SU-DHL-6 (cell line): ENCODE data around the gene CSK.

Experiments
- EZH2phosphoT487 ChIP-seq: fragments of 200-600 bp; sonication (generic), shearing (Covaris generic); conservative IDR thresholded peaks from 2 replicates; pipeline ENCODE4 v1.6.1; 2018; ENCODE audit warnings: mild to moderate bottlenecking, antibody characterized with exemption, low read length, moderate library complexity, mixed read lengths
- TF ChIP-seq, protein P1 (sequence below): fragments of 200-600 bp; sonication (generic); IDR thresholded peaks from one replicate; pipeline ENCODE4 v1.5.1; 2017; ENCODE audit warnings: antibody characterized with exemption, mild to moderate bottlenecking, low read length, moderate library complexity; ENCODE audit not compliant: insufficient read depth, poor library complexity, severe bottlenecking

DNA sequence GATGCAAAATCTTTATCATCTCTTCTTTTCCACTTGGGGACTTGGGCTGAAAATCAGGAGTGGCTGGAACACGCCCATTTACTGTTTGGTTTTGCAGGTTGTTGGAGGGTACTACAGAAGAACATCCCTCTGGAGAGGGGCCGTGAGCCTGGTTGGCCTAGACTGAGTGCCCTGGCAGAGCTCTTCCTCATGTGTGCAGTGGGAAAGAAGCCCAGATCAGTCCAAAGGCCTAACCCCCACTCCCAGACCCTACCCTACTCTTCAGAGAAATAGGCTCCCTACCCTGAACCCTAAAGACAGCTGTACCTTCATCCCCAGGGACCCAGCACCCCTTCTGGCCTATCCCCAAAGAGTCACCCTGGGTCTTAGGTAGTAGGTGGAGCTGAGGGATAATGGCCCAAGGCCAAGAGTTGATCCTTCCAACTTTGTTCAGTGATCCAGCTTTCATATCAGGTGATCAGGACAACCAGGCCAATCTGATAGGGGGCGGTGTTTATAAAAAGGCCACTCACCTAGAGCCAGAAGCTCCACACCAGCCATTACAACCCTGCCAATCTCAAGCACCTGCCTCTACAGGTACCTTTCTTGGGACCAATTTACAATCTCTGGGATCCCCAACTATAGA, 33.4 kb upstream of the CSK start, which contains the start of gene CYP1A2:
- TF ChIP-seq, protein P1, sequence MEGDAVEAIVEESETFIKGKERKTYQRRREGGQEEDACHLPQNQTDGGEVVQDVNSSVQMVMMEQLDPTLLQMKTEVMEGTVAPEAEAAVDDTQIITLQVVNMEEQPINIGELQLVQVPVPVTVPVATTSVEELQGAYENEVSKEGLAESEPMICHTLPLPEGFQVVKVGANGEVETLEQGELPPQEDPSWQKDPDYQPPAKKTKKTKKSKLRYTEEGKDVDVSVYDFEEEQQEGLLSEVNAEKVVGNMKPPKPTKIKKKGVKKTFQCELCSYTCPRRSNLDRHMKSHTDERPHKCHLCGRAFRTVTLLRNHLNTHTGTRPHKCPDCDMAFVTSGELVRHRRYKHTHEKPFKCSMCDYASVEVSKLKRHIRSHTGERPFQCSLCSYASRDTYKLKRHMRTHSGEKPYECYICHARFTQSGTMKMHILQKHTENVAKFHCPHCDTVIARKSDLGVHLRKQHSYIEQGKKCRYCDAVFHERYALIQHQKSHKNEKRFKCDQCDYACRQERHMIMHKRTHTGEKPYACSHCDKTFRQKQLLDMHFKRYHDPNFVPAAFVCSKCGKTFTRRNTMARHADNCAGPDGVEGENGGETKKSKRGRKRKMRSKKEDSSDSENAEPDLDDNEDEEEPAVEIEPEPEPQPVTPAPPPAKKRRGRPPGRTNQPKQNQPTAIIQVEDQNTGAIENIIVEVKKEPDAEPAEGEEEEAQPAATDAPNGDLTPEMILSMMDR: no peak
- TF ChIP-seq EZH2phosphoT487: no peak
